HG03103 (cell line): ENCODE data around the gene PALLD.

Experiments
- ATAC-seq: cut with Tn5 transposase; IDR thresholded peaks from one replicate; pipeline ENCODE4 v1.9.1; 2021; ENCODE audit warnings: low read depth; ENCODE audit not compliant: unreplicated experiment

Gene PALLD

GRCh38 chr4:168659741-168660465 lies 163.1 kb downstream of the PALLD start:
- no peak for ATAC-seq

- no peak for ATAC-seq
Measured at GRCh38 chr4:168662297-168662984, 165.6 kb downstream of the PALLD start.

- ATAC-seq: no peak
Measured at GRCh38 chr4:168664242-168664891, 167.5 kb downstream of the PALLD start.

- no peak for ATAC-seq
Measured at GRCh38 chr4:168666531-168666930, 169.7 kb downstream of the PALLD start.

- ATAC-seq: no peak
Measured at GRCh38 chr4:168667376-168667775, 170.5 kb downstream of the PALLD start.

- no peak for ATAC-seq
Measured at GRCh38 chr4:168667921-168668320, 171.1 kb downstream of the PALLD start.

GRCh38 chr4:168673476-168673875 lies 176.6 kb downstream of the PALLD start:
- ATAC-seq: no peak

- no peak for ATAC-seq
Measured at GRCh38 chr4:168674077-168674747, 177.4 kb downstream of the PALLD start.

GRCh38 chr4:168674866-168675265 lies 178.0 kb downstream of the PALLD start:
- no peak for ATAC-seq

- ATAC-seq: no peak
Measured at GRCh38 chr4:168677063-168677462, 180.2 kb downstream of the PALLD start.

- ATAC-seq: no peak
Measured at GRCh38 chr4:168677879-168678278, 181.0 kb downstream of the PALLD start.

GRCh38 chr4:168678751-168679366 lies 182.0 kb downstream of the PALLD start:
- ATAC-seq: no peak

- no peak for ATAC-seq
Measured at GRCh38 chr4:168679397-168679796, 182.5 kb downstream of the PALLD start.

- no peak for ATAC-seq
Measured at GRCh38 chr4:168679819-168680218, 183.0 kb downstream of the PALLD start.

- no peak for ATAC-seq
Measured at GRCh38 chr4:168682898-168683500, 186.1 kb downstream of the PALLD start.

GRCh38 chr4:168683595-168683994 lies 186.7 kb downstream of the PALLD start:
- ATAC-seq: no peak

- ATAC-seq: peak; percentile 89
Measured at GRCh38 chr4:168685136-168685809, 188.4 kb downstream of the PALLD start.

GRCh38 chr4:168688584-168688983 lies 191.7 kb downstream of the PALLD start:
- no peak for ATAC-seq

- ATAC-seq: no peak
Measured at GRCh38 chr4:168689791-168690190, 192.9 kb downstream of the PALLD start.

GRCh38 chr4:168690199-168690598 lies 193.3 kb downstream of the PALLD start:
- no peak for ATAC-seq
